SK-N-SH (cell line): ENCODE data around the gene CD59. TPM values are rescaled to one million over a fixed set of nuclear protein-coding genes. Genes with fewer than 3 reads are reported as not detected.

Source experiments
- CTCF ChIA-PET: fragments of 300-600, 350-600 bp; formaldehyde crosslinking; extraction: SDS; loops from one replicate; lab custom pipeline; 2021; lab: Yijun Ruan, JAX
- POLR2A ChIA-PET: fragments of 350-600 bp; sonication (Branson Sonifier 250); formaldehyde crosslinking; extraction: SDS; loops from one replicate; lab custom pipeline; 2020; ENCODE audit warnings: antibody characterized with exemption, inconsistent platforms; lab: Yijun Ruan, JAX
- DNase-seq: peaks from one replicate; pipeline ENCODE4 v3.0.0; 2012
- H2AFZ ChIP-seq: fragments of 200-600 bp; sonication (generic); 2 replicates; pipeline ENCODE4 v1.8.1; 2016; ENCODE audit warnings: antibody characterized with exemption, mild to moderate bottlenecking, low read depth
- H3F3A ChIP-seq: fragments of 200-600 bp; sonication (generic); replicated peaks from 2 replicates; pipeline ENCODE3; 2016; ENCODE audit warnings: antibody characterized with exemption, mild to moderate bottlenecking; ENCODE audit not compliant: insufficient read depth
- H3K27ac ChIP-seq, 2 experiments: fragments of 200-500 bp in 1 of 2; fragments of 200-600 bp in 1 of 2; sonication (Bioruptor generic) in 1 of 2; sonication (generic), shearing (Covaris generic) in 1 of 2; 2 replicates each; pipeline versions ENCODE4 v1.5.1 to v1.6.1; 2014 to 2016; ENCODE audit warnings: low read depth in 2 of 2, inconsistent platforms in 1 of 2, low read length in 1 of 2, mild to moderate bottlenecking in 1 of 2, mixed read lengths in 1 of 2
- H3K27me3 ChIP-seq: fragments of 200-600 bp; sonication (generic), shearing (Covaris generic); 2 replicates; pipeline ENCODE4 v1.6.1; 2016; ENCODE audit warnings: mixed run types; ENCODE audit not compliant: insufficient read depth
- H3K36me3 ChIP-seq, 2 experiments: fragments of 200-500 bp in 1 of 2; fragments of 200-600 bp in 1 of 2; sonication (Bioruptor generic) in 1 of 2; sonication (generic) in 1 of 2; replicated peaks in 1 of 2; 2 replicates each; pipeline versions ENCODE3 to v1.5.1; 2014 to 2016; ENCODE audit warnings: low read length in 1 of 2, mild to moderate bottlenecking in 1 of 2; ENCODE audit not compliant: insufficient read depth in 2 of 2, control insufficient read depth in 1 of 2
- H3K4me1 ChIP-seq, 2 experiments: fragments of 200-500 bp in 1 of 2; fragments of 200-600 bp in 1 of 2; sonication (Bioruptor generic) in 1 of 2; sonication (generic), shearing (Covaris generic) in 1 of 2; 2 replicates each; pipeline versions ENCODE4 v1.5.1 to v1.6.1; 2014 to 2016; ENCODE audit warnings: low read depth in 1 of 2, low read length in 1 of 2, mixed run types in 1 of 2; ENCODE audit not compliant: insufficient read depth in 2 of 2, control insufficient read depth in 1 of 2
- H3K4me2 ChIP-seq: fragments of 200-600 bp; sonication (generic), shearing (Covaris generic); 2 replicates; pipeline ENCODE4 v1.6.1; 2017; ENCODE audit warnings: mixed run types
- H3K4me3 ChIP-seq, 2 experiments: fragments of 200-500 bp in 1 of 2; fragments of 200-600 bp in 1 of 2; sonication (Bioruptor generic) in 1 of 2; sonication (generic), shearing (Covaris generic) in 1 of 2; 2 replicates each; pipeline versions ENCODE4 v1.5.1 to v1.8.1; 2014 to 2016; ENCODE audit warnings: low read depth in 2 of 2, inconsistent platforms in 1 of 2, low read length in 1 of 2, mild to moderate bottlenecking in 1 of 2, mixed read lengths in 1 of 2, moderate library complexity in 1 of 2
- H3K79me2 ChIP-seq: fragments of 200-600 bp; sonication (generic); 2 replicates; pipeline ENCODE4 v1.8.1; 2017; ENCODE audit warnings: mild to moderate bottlenecking; ENCODE audit not compliant: insufficient read depth
- H3K9ac ChIP-seq: fragments of 200-600 bp; sonication (generic); 2 replicates; pipeline ENCODE4 v1.6.1; 2017; ENCODE audit warnings: mixed run types
- H3K9me2 ChIP-seq: fragments of 200-600 bp; sonication (generic); 2 replicates; pipeline ENCODE4 v1.6.1; 2017; ENCODE audit warnings: mixed run types
- H3K9me3 ChIP-seq: fragments of 200-600 bp; sonication (generic); 2 replicates; pipeline ENCODE4 v1.6.1; 2017; ENCODE audit warnings: mixed run types, mild to moderate bottlenecking, moderate library complexity
- H4K20me1 ChIP-seq: fragments of 200-600 bp; sonication (generic); 2 replicates; pipeline ENCODE4 v1.6.1; 2017; ENCODE audit warnings: mild to moderate bottlenecking, mixed run types; ENCODE audit not compliant: insufficient read depth
- CTCF ChIP-seq: fragments of 200-600 bp; sonication (generic); IDR thresholded peaks from 2 replicates; pipeline ENCODE4 v1.6.1; 2017; ENCODE audit warnings: antibody characterized with exemption, mild to moderate bottlenecking, moderate library complexity
- EP300 ChIP-seq, 2 experiments: IDR thresholded peaks; 2 replicates each; pipeline versions ENCODE4 v1.4.0 to v1.6.1; 2012; ENCODE audit warnings: borderline replicate concordance in 1 of 2, low read depth in 1 of 2, low read length in 1 of 2
- FOSL2 ChIP-seq: IDR thresholded peaks from 2 replicates; pipeline ENCODE4 v1.4.0; 2012; ENCODE audit warnings: low read depth, mild to moderate bottlenecking, moderate library complexity, borderline replicate concordance
- FOXM1 ChIP-seq: IDR thresholded peaks from 2 replicates; pipeline ENCODE4 v1.4.0; 2012; ENCODE audit warnings: low read depth, mild to moderate bottlenecking
- GABPA ChIP-seq: IDR thresholded peaks from 2 replicates; pipeline ENCODE4 v1.4.0; 2012; ENCODE audit warnings: low read depth, mild to moderate bottlenecking
- IRF3 ChIP-seq: fragments of 150-350 bp; IDR thresholded peaks from 2 replicates; pipeline ENCODE4 v1.6.1; 2016; ENCODE audit warnings: mild to moderate bottlenecking, low read depth, low read length
- JUND ChIP-seq: IDR thresholded peaks from 2 replicates; pipeline ENCODE4 v1.4.0; 2012
- MEF2A ChIP-seq: IDR thresholded peaks from 2 replicates; pipeline ENCODE4 v1.4.0; 2012; ENCODE audit warnings: low read depth, borderline replicate concordance
- NRF1 ChIP-seq: IDR thresholded peaks from 2 replicates; pipeline ENCODE4 v1.6.1; 2012; ENCODE audit warnings: low read depth, mild to moderate bottlenecking, low read length
- RCOR1 ChIP-seq: fragments of 150-350 bp; IDR thresholded peaks from 2 replicates; pipeline ENCODE4 v1.6.1; 2017; ENCODE audit warnings: antibody characterized with exemption, low read length
- REST ChIP-seq: IDR thresholded peaks from 2 replicates; pipeline ENCODE4 v1.6.1; 2012; ENCODE audit warnings: mild to moderate bottlenecking, low read depth, low read length, moderate library complexity
- USF1 ChIP-seq: IDR thresholded peaks from 2 replicates; pipeline ENCODE4 v1.4.0; 2012; ENCODE audit warnings: low read depth, borderline replicate concordance
- USF2 ChIP-seq: fragments of 150-350 bp; IDR thresholded peaks from 2 replicates; pipeline ENCODE4 v1.6.1; 2017; ENCODE audit warnings: antibody characterized with exemption, low read length, low read depth, borderline replicate concordance
- YY1 ChIP-seq: IDR thresholded peaks from 2 replicates; pipeline ENCODE4 v1.4.0; 2012; ENCODE audit warnings: low read depth, mild to moderate bottlenecking
- ZBTB33 ChIP-seq: IDR thresholded peaks from 2 replicates; pipeline ENCODE4 v1.4.0; 2012; ENCODE audit warnings: low read depth, borderline replicate concordance
- WGBS: methylation state at CpG from one replicate; pipeline ENCODE4 v1.1.6; 2017; ENCODE audit warnings: low lambda C conversion rate; 5-methylcytosine and 5-hydroxymethylcytosine counted together
- polyA plus RNA-seq, 3 experiments: library from polyadenylated mRNA; depleted of rRNA; stranded (reverse); fragments of >200 nt; gene quantifications; 2 replicates each; pipeline ENCODE4 v1.2.3, GENCODE V29; 2012

CD59 gene
- polyA plus RNA-seq, 1 of the 3 experiments (the other 2 are of a cell fraction) = 616 TPM

- TF ChIP-seq YY1 = no peak
- TF ChIP-seq GABPA = no peak
- no peak for TF ChIP-seq CTCF
- TF ChIP-seq REST = no peak
- TF ChIP-seq MEF2A = no peak
Observed at GRCh38 chr11:33736148-33736812, at the start of gene CD59 (continued).

- H2AFZ ChIP-seq = no peak overlapping the region
- H3K4me2 ChIP-seq = no peak overlapping the region
- H3K9me2 ChIP-seq = no peaks in the 10 kb centered on the region
- H3K4me1 ChIP-seq = peaks cover 0 to 6% of the 10 kb centered on the region in 2 experiments; a peak in 1 of 4 replicates
- no peak for DNase-seq
- no peaks in the 10 kb centered on the region for H3K79me2 ChIP-seq
- no peak overlapping the region for H3K9ac ChIP-seq
- H3K4me3 ChIP-seq = no peak overlapping the region
- POLR2A ChIA-PET = no interaction called here
- WGBS = 79% methylated on average over 3 of the region's 3 CpGs
- H4K20me1 ChIP-seq = no peaks in the 10 kb centered on the region
- no peaks in the 10 kb centered on the region for H3K9me3 ChIP-seq
- CTCF ChIA-PET = interaction anchor here (2.1 kb wide), 1 partner anchor 43 kb away, joined by 10 read pairs; no protein-coding TSS in a partner anchor
- no peak overlapping the region for H3K27ac ChIP-seq
- H3F3A ChIP-seq = no peaks in the 10 kb centered on the region
- H3K36me3 ChIP-seq = no peaks in the 10 kb centered on the region
- H3K27me3 ChIP-seq = no peaks in the 10 kb centered on the region; the same call in 1 of the 2 replicates
- TF ChIP-seq RCOR1 (no peak), IRF3 (no peak), FOXM1 (no peak), REST (no peak), NRF1 (no peak), ZBTB33 (no peak), FOSL2 (no peak), USF2 (no peak), EP300 (IDR thresholded peaks at IDR 0.05; ENCODE audit: borderline replicate concordance in 1 of 2, low read depth in 1 of 2, low read length in 1 of 2) (no peak), USF1 (no peak), JUND (no peak), GABPA (no peak)
Observed at GRCh38 chr11:33785609-33786008, 49.4 kb upstream of the CD59 start.
